GM13976 (cell line): ENCODE data around the gene HOXD4.

Source experiments
- DNase-seq: peaks from one replicate; pipeline ENCODE4 v3.0.0; 2012; ENCODE audit warnings: low spot score
- CTCF ChIP-seq: IDR thresholded peaks from 2 replicates; pipeline ENCODE4 v1.5.1; 2012; ENCODE audit warnings: borderline replicate concordance, mild to moderate bottlenecking; ENCODE audit not compliant: insufficient read depth; ENCODE audit errors: extremely low read depth, missing control alignments, control extremely low read depth
- in situ Hi-C: fragments of 300-500 bp; cut with MboI; formaldehyde crosslinking; loops from one replicate; pipeline ENCODE4 v1.12.0; 2022; ENCODE audit warnings: low sequenced_read_pairs, mixed read lengths, inconsistent platforms; ENCODE audit not compliant: unreplicated experiment

HOXD4 gene

DNA sequence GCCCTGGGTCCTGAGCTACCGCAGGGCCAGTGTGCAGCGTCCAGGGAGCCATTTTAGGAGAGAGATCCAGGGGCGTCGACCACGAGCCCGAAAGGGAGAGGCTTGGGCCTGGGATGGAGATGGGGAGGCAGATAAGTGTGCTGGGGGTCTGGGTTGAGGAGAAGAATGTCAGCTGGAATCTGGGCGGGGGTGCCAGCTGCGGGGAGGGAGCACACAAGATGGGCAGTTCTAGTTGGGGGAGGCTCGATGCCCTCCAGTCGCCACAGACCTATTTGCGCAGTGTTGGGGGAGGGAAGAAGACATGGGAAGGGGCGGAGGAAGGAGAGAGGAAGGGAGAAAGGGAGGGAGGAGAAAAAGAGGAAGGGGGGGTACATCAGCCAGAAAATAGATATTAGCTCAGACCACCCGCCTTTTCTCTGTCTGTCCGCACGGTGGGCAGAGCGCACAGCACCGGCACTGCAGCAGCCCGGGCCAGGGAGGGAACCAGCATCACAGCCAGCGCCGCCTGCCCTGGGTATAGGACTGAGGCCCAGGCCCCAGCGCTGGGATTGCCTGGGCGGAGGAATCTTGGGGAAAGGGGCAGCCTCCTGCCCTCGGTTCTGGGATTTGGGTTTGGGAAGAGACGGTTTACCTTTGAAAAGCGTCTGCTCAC lies 46.1 kb upstream of the HOXD4 start:
- DNase-seq, result no peak
- in situ Hi-C loops, result no loop called here
- TF ChIP-seq CTCF, result no peak

DNA sequence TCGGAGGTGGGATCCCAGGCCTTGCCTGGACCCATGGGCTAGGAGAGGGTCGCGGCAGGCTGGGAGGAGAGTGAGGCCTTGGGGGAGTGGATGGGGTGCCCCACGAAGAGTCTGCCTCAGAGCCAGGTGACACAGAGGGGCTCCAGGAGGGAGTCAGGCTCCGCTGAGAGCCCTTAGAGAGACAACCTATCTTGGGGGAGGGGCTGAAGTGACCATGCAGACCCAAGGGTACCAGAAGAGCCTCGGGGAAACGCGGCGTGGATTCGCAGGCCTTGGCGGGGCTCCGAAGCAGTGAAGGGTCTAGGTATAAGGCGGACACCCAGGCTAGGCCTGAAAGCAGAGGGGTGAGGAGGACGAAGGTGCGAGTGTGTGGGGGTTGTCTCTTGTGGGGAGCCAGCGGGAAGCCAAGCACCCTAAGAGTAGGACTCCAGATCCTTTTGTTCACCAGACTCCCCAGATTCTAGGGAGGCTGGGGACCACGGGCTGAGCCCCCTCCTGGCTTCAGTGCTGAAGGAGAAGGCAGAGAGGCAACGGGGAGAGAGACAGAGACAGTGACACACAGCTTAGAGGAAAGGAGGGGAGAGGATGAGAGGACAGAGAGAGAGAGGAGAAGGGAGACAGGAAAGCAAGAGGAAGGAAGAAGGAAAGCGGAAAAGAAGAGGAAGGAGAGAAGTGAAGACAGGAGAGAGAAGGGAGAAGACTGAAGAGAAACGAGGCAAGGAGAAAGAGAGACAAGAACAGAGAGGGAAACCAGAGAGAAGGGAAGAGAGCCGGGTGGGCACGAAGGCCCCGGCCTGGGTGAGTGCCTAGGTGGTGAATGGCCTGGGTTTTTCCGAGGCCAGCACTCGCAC lies 45.4 kb upstream of the HOXD4 start:
- no peak for DNase-seq
- in situ Hi-C loops, result no loop called here
- no peak for TF ChIP-seq CTCF

GRCh38 chr2:176106581-176107539 lies 44.5 kb upstream of the HOXD4 start, which contains the start of gene HOXD11:
TSS of gene HOXD11 (plus strand) at chr2:176107280. CDS start at chr2:176107356, 76 bp downstream.
- in situ Hi-C loops, result no loop called here
- no peak for TF ChIP-seq CTCF
- DNase-seq, result no peak

DNA sequence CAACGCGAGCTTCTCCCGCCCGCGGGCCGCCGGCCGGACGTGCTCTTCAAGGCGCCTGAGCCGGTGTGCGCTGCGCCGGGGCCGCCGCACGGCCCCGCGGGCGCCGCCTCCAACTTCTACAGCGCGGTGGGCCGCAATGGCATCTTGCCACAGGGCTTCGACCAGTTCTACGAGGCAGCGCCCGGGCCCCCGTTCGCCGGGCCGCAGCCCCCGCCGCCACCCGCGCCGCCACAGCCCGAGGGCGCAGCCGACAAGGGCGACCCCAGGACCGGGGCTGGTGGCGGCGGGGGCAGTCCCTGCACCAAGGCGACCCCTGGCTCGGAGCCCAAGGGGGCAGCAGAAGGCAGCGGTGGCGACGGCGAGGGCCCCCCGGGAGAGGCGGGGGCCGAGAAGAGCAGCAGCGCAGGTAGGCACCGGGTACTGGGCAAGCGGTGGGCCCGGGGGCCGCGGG lies 43.6 kb upstream of the HOXD4 start:
- DNase-seq, result no peak
- no peak for TF ChIP-seq CTCF
- in situ Hi-C loops, result no loop called here

- in situ Hi-C loops, result no loop called here
- no peak for DNase-seq
- TF ChIP-seq CTCF, result no peak
Observed at GRCh38 chr2:176109192-176109901, 42.0 kb upstream of the HOXD4 start.

DNA sequence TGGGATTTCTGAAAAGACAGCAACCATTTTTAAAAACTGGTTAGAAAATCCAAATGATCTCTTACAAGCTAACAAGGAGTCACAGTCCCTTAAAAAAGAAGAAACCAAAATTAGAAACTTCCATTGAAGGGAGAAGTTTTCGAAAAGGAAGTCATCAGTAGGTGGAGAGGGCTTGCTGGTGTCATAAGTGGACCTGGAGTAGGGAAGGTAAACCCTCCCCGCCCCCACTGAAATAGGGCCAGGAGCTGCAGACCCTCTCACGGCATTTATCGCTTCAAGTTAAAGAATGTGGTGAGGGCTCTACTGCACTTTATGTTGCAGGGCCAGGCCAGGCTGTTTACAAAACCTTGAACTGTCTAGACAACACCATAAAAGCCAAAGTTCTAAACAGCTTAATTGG lies 41.4 kb upstream of the HOXD4 start:
- no peak for DNase-seq
- no peak for TF ChIP-seq CTCF
- in situ Hi-C loops, result no loop called here
